Liver (tissue), 9 donors: ENCODE results near the gene C11orf21. TPM values are rescaled to one million over a fixed set of nuclear protein-coding genes. Genes with fewer than 3 reads are reported as not detected.

Experiments used
- DNase-seq: peaks from one replicate; pipeline ENCODE4 v3.0.0-alpha.2; 2017; ENCODE audit warnings: low spot score
- H3K27ac ChIP-seq, 2 donors: one replicate each; pipeline ENCODE4 v1.7.0; 2013; ENCODE audit warnings: inconsistent platforms in 2 of 2, low read length in 2 of 2, control low read depth in 1 of 2, low read depth in 1 of 2, mild to moderate bottlenecking in 1 of 2
- H3K27me3 ChIP-seq, 4 donors: one replicate each; pipeline versions ENCODE4 v1.6.1 to v1.7.0; 2013; ENCODE audit warnings: low read length in 3 of 4, inconsistent platforms in 1 of 4, mild to moderate bottlenecking in 1 of 4, moderate library complexity in 1 of 4; ENCODE audit not compliant: control insufficient read depth in 4 of 4, insufficient read depth in 4 of 4
- H3K36me3 ChIP-seq, 4 donors: one replicate each; pipeline versions ENCODE4 v1.6.1 to v1.7.0; 2013; ENCODE audit warnings: low read length in 3 of 4, mild to moderate bottlenecking in 3 of 4, low read depth in 1 of 4, moderate library complexity in 1 of 4; ENCODE audit not compliant: control insufficient read depth in 4 of 4, insufficient read depth in 3 of 4
- H3K4me1 ChIP-seq, 4 donors: one replicate each; pipeline versions ENCODE4 v1.6.1 to v1.7.0; 2013; ENCODE audit warnings: low read length in 3 of 4, mild to moderate bottlenecking in 3 of 4, moderate library complexity in 1 of 4; ENCODE audit not compliant: control insufficient read depth in 4 of 4, insufficient read depth in 4 of 4
- H3K4me3 ChIP-seq, 3 donors: one replicate each; pipeline versions ENCODE4 v1.6.1 to v1.7.0; 2013; ENCODE audit warnings: low read length in 3 of 3, control low read depth in 1 of 3, low read depth in 1 of 3, mild to moderate bottlenecking in 1 of 3
- H3K9ac ChIP-seq, 2 donors: one replicate each; pipeline ENCODE4 v1.7.0; 2013; ENCODE audit warnings: low read length in 2 of 2, mild to moderate bottlenecking in 2 of 2, moderate library complexity in 2 of 2, control low read depth in 1 of 2, low read depth in 1 of 2
- H3K9me3 ChIP-seq, 4 donors: one replicate each; pipeline versions ENCODE4 v1.6.1 to v1.7.0; 2013; ENCODE audit warnings: low read length in 3 of 4; ENCODE audit not compliant: control insufficient read depth in 4 of 4
- EGR1 ChIP-seq, 2 donors: IDR thresholded peaks; 2 replicates each; pipeline ENCODE4 v1.6.1; 2016 to 2018; ENCODE audit warnings: antibody characterized with exemption in 2 of 2, low read depth in 2 of 2
- FOXA1 ChIP-seq: IDR thresholded peaks from 2 replicates; pipeline ENCODE4 v1.6.1; 2016; ENCODE audit warnings: antibody characterized with exemption
- FOXA2 ChIP-seq: IDR thresholded peaks from 2 replicates; pipeline ENCODE4 v1.6.1; 2016; ENCODE audit warnings: antibody characterized with exemption
- GABPA ChIP-seq, 2 donors: IDR thresholded peaks in 1 of 2; conservative IDR thresholded peaks in 1 of 2; 2 replicates each; pipeline ENCODE4 v1.6.1; 2016; ENCODE audit warnings: antibody characterized with exemption in 2 of 2, mild to moderate bottlenecking in 1 of 2, moderate library complexity in 1 of 2
- HNF4A ChIP-seq, 2 donors: conservative IDR thresholded peaks; 2 replicates each; pipeline ENCODE4 v1.6.1; 2016; ENCODE audit warnings: antibody characterized with exemption in 2 of 2, mild to moderate bottlenecking in 2 of 2
- HNF4G ChIP-seq: IDR thresholded peaks from 2 replicates; pipeline ENCODE4 v1.6.1; 2016; ENCODE audit warnings: antibody characterized with exemption
- JUND ChIP-seq, 2 donors: IDR thresholded peaks; 2 replicates each; pipeline ENCODE4 v1.6.1; 2016; ENCODE audit warnings: antibody characterized with exemption in 2 of 2
- NR2F2 ChIP-seq: IDR thresholded peaks from 2 replicates; pipeline ENCODE4 v1.6.1; 2016; ENCODE audit warnings: antibody characterized with exemption
- RAD21 ChIP-seq, 2 donors: IDR thresholded peaks; 2 replicates each; pipeline ENCODE4 v1.6.1; 2016; ENCODE audit warnings: antibody characterized with exemption in 2 of 2, mild to moderate bottlenecking in 2 of 2
- RXRA ChIP-seq, 2 donors: IDR thresholded peaks; 2 replicates each; pipeline ENCODE4 v1.6.1; 2017 to 2018; ENCODE audit warnings: antibody characterized with exemption in 2 of 2, mild to moderate bottlenecking in 1 of 2
- SP1 ChIP-seq: IDR thresholded peaks from 2 replicates; pipeline ENCODE4 v1.6.1; 2018; ENCODE audit warnings: antibody characterized with exemption, mild to moderate bottlenecking
- TAF1 ChIP-seq: conservative IDR thresholded peaks from 2 replicates; pipeline ENCODE4 v1.6.1; 2016; ENCODE audit warnings: antibody characterized with exemption, mild to moderate bottlenecking
- WGBS: extraction: QIAGEN DNeasy Blood & Tissue Kit; methylation state at CpG from one replicate; pipeline ENCODE4 v1.1.7; 2013; 5-methylcytosine and 5-hydroxymethylcytosine counted together
- polyA plus RNA-seq, 2 donors: library from polyadenylated mRNA; stranded (reverse) in 1 of 2; unstranded in 1 of 2; fragments of 200-250 nt in 1 of 2; fragments of >200 nt in 1 of 2; fragmentation: Nextera tagmentation in 1 of 2; extraction: Ambion mirVana in 1 of 2; gene quantifications; one replicate each; pipeline versions ENCODE4 v1.2.1 to v1.2.3, GENCODE V29; 2013 to 2015
- total RNA-seq, 2 donors: library from RNA; depleted of rRNA; stranded (reverse); fragments of >200 nt; gene quantifications; one replicate each; pipeline ENCODE4 v1.2.3, GENCODE V29; 2014
- TF ChIP-seq, protein P1 (sequence below): fragments of 150-350 bp; IDR thresholded peaks from 2 replicates; pipeline ENCODE4 v1.5.1; 2017; ENCODE audit warnings: improper control_type of control experiment, low read depth, low read length; ENCODE audit not compliant: missing input control
- TF ChIP-seq, protein P2 (sequence below): IDR thresholded peaks from 2 replicates; pipeline ENCODE4 v1.6.1; 2016; ENCODE audit warnings: antibody characterized with exemption
- TF ChIP-seq, protein P3 (sequence below): IDR thresholded peaks from 2 replicates; pipeline ENCODE4 v1.6.1; 2016; ENCODE audit warnings: antibody characterized with exemption
- TF ChIP-seq, protein P4 (sequence below): IDR thresholded peaks from 2 replicates; pipeline ENCODE4 v1.6.1; 2016; ENCODE audit warnings: antibody characterized with exemption, mild to moderate bottlenecking
- TF ChIP-seq, protein P5 (sequence below): IDR thresholded peaks from 2 replicates; pipeline ENCODE4 v1.6.1; 2016; ENCODE audit warnings: antibody characterized with exemption
- donor health status: healthy.
- donor health status: healthy.
- donor health status: healthy.
- donor health status: healthy.
- donor health status: healthy.

C11orf21 gene
- total and polyA plus RNA-seq, 4 donors, result 0.14 to 16.2 (median 0.44) TPM

DNA sequence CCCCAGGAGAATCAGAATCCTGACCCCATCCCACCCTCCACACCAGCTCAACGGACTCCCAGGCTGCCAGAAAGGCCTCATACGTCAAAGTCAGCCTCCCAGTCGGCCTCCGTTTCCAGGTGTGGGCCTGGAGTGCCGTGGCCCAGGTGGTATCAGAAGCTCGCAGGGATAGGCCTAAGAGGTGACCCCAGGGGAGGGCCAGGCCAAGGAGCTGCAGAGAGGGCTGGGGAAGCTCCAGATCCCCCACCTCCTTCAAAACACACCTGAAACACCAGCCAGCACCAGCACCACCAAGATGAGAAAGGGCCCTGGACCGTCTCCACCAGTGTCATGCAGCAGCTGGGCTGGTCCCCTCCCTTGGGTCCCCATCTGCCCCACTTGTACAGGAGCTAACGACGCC is 51.7 kb downstream of the C11orf21 start:
- Histone ChIP-seq H3K4me1 (peaks cover 0 to 3% (median 0%) of the 10 kb centered on the region in 4 donors), H3K4me3 (no peak overlapping the region), H3K27me3 (no peaks in the 10 kb centered on the region), H3K27ac (no peak overlapping the region), H3K9ac (no peak overlapping the region), H3K36me3 (no peaks in the 10 kb centered on the region), H3K9me3 (no peaks in the 10 kb centered on the region)
- DNase-seq, result no peak
- TF ChIP-seq SP1 (no peak), FOXA1 (no peak), FOXA2 (no peak), HNF4G (no peak), GABPA (IDR thresholded peaks at IDR 0.05 in 1 of 2, conservative IDR thresholded peaks at IDR 0.05 in 1 of 2) (no peak), JUND (IDR thresholded peaks at IDR 0.05) (no peak)
- TF ChIP-seq, protein P1, sequence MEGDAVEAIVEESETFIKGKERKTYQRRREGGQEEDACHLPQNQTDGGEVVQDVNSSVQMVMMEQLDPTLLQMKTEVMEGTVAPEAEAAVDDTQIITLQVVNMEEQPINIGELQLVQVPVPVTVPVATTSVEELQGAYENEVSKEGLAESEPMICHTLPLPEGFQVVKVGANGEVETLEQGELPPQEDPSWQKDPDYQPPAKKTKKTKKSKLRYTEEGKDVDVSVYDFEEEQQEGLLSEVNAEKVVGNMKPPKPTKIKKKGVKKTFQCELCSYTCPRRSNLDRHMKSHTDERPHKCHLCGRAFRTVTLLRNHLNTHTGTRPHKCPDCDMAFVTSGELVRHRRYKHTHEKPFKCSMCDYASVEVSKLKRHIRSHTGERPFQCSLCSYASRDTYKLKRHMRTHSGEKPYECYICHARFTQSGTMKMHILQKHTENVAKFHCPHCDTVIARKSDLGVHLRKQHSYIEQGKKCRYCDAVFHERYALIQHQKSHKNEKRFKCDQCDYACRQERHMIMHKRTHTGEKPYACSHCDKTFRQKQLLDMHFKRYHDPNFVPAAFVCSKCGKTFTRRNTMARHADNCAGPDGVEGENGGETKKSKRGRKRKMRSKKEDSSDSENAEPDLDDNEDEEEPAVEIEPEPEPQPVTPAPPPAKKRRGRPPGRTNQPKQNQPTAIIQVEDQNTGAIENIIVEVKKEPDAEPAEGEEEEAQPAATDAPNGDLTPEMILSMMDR, result no peak
- TF ChIP-seq, protein P2, sequence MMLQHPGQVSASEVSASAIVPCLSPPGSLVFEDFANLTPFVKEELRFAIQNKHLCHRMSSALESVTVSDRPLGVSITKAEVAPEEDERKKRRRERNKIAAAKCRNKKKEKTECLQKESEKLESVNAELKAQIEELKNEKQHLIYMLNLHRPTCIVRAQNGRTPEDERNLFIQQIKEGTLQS, result no peak
- 90% methylated on average over 9 of the region's 9 CpGs for WGBS

DNA sequence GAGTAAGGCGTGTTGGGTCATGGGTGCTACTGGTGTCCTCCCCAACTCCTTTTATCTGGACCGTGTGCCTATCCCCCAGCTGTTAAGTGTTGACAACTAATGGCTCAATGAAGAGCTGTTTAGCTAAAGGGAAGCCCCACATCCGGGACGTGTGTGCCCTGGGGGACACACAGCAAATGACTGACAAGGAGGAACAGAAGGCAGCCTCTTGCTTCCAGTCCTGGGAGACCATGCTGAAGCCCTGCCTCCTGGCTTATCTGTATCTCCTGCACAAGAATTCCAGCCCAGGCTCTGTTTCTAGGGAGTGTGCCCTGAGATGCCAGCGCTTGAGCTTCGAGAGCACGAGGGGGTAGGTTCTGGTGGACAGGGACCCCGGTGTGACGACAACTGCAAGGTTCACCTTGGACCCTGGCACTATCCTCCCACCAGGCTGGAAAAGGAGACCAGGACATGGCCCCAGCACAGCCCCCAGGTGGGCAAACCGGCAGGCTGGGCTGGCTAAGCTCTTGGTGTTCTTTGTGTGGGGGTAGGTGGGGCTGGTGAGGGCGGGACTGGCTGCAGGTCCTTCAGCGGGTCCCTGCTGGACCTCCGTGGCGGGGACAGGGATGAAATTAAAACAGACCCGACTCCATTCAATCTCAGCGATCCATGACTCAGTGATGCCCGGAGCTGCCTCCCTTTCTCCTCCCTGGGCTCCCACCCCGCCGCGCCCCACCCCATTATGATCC is 52.4 kb downstream of the C11orf21 start:
- no peak for DNase-seq

DNA sequence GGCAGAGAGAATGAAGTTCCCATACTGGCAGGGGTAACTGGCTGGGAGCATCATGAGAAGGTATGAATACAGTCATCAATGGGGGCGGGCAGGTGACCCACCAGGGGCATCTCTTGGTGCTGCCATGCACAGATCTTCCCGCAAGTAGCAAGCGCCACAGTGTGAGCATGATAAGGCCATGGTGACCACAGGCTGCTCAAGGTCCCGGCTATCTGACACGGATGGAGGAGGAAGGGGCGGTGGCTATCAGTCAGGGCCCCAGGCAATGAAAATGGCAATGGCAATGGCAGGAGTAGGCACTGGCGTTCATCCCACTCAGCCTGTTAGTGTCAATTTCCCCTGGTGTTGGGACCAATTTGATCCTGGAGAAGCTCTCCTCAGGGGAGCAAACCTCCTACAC is 53.0 kb downstream of the C11orf21 start:
- Histone ChIP-seq H3K36me3 (no peaks in the 10 kb centered on the region), H3K27ac (no peak overlapping the region), H3K9me3 (no peaks in the 10 kb centered on the region), H3K9ac (no peak overlapping the region), H3K4me3 (no peak overlapping the region), H3K4me1 (peaks cover 0 to 3% (median 0%) of the 10 kb centered on the region in 4 donors), H3K27me3 (no peaks in the 10 kb centered on the region)
- WGBS, result 87% methylated on average over 7 of the region's 7 CpGs
- no peak for DNase-seq
- no peak for TF ChIP-seq TAF1
- TF ChIP-seq, protein P3, sequence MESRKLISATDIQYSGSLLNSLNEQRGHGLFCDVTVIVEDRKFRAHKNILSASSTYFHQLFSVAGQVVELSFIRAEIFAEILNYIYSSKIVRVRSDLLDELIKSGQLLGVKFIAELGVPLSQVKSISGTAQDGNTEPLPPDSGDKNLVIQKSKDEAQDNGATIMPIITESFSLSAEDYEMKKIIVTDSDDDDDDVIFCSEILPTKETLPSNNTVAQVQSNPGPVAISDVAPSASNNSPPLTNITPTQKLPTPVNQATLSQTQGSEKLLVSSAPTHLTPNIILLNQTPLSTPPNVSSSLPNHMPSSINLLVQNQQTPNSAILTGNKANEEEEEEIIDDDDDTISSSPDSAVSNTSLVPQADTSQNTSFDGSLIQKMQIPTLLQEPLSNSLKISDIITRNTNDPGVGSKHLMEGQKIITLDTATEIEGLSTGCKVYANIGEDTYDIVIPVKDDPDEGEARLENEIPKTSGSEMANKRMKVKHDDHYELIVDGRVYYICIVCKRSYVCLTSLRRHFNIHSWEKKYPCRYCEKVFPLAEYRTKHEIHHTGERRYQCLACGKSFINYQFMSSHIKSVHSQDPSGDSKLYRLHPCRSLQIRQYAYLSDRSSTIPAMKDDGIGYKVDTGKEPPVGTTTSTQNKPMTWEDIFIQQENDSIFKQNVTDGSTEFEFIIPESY, result no peak
- TF ChIP-seq HNF4G, result no peak
- no peak for TF ChIP-seq RXRA (IDR thresholded peaks at IDR 0.05)
- no peak for TF ChIP-seq HNF4A (conservative IDR thresholded peaks at IDR 0.05)
- TF ChIP-seq, protein P2, result no peak
- no peak for TF ChIP-seq FOXA1
- no peak for TF ChIP-seq EGR1 (IDR thresholded peaks at IDR 0.05; ENCODE audit: low read depth in 2 of 2)
- TF ChIP-seq, protein P4, sequence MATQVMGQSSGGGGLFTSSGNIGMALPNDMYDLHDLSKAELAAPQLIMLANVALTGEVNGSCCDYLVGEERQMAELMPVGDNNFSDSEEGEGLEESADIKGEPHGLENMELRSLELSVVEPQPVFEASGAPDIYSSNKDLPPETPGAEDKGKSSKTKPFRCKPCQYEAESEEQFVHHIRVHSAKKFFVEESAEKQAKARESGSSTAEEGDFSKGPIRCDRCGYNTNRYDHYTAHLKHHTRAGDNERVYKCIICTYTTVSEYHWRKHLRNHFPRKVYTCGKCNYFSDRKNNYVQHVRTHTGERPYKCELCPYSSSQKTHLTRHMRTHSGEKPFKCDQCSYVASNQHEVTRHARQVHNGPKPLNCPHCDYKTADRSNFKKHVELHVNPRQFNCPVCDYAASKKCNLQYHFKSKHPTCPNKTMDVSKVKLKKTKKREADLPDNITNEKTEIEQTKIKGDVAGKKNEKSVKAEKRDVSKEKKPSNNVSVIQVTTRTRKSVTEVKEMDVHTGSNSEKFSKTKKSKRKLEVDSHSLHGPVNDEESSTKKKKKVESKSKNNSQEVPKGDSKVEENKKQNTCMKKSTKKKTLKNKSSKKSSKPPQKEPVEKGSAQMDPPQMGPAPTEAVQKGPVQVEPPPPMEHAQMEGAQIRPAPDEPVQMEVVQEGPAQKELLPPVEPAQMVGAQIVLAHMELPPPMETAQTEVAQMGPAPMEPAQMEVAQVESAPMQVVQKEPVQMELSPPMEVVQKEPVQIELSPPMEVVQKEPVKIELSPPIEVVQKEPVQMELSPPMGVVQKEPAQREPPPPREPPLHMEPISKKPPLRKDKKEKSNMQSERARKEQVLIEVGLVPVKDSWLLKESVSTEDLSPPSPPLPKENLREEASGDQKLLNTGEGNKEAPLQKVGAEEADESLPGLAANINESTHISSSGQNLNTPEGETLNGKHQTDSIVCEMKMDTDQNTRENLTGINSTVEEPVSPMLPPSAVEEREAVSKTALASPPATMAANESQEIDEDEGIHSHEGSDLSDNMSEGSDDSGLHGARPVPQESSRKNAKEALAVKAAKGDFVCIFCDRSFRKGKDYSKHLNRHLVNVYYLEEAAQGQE, result no peak
- TF ChIP-seq, protein P5, sequence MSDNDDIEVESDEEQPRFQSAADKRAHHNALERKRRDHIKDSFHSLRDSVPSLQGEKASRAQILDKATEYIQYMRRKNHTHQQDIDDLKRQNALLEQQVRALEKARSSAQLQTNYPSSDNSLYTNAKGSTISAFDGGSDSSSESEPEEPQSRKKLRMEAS, result no peak
- no peak for TF ChIP-seq JUND (IDR thresholded peaks at IDR 0.05)
- TF ChIP-seq GABPA (IDR thresholded peaks at IDR 0.05 in 1 of 2, conservative IDR thresholded peaks at IDR 0.05 in 1 of 2), result no peak
- TF ChIP-seq RAD21 (IDR thresholded peaks at IDR 0.05), result no peak
- no peak for TF ChIP-seq NR2F2

More for the DNA sequence above, 52.4 kb downstream of the C11orf21 start:
- Histone ChIP-seq H3K4me3 (no peak overlapping the region), H3K36me3 (no peaks in the 10 kb centered on the region), H3K27me3 (no peaks in the 10 kb centered on the region), H3K27ac (no peak overlapping the region), H3K4me1 (peaks cover 0 to 3% (median 0%) of the 10 kb centered on the region in 4 donors), H3K9me3 (no peaks in the 10 kb centered on the region), H3K9ac (no peak overlapping the region)
- TF ChIP-seq HNF4A (conservative IDR thresholded peaks at IDR 0.05), result no peak
- TF ChIP-seq TAF1, result no peak
- no peak for TF ChIP-seq FOXA2
- TF ChIP-seq, protein P5, result no peak
- 89% methylated on average over 20 of the region's 20 CpGs for WGBS
